T-helper 1 cell treated with Interleukin-12 subunit alpha and Interleukin-12 subunit beta and Interleukin-4 antibody, amounts not matched to agents 30 ng/mL and 1 ng/mL, for 36 hours (primary cell): ENCODE measurements around the gene TPRG1L. TPM values are rescaled to one million over a fixed set of nuclear protein-coding genes. Genes with fewer than 3 reads are reported as not detected.

ENCODE experiments used
- intact Hi-C: fragments of 100-400 bp; cut with micrococcal nuclease; formaldehyde crosslinking; loops from one replicate; pipeline ENCODE4 v1.15.1; 2024
- total RNA-seq: library from RNA; stranded (reverse); gene quantifications from 2 replicates; pipeline ENCODE4 v1.2.3, GENCODE V29; 2022

TPRG1L gene
- total RNA-seq, 1 donor from 2014 or later, result 17.1 TPM

DNA sequence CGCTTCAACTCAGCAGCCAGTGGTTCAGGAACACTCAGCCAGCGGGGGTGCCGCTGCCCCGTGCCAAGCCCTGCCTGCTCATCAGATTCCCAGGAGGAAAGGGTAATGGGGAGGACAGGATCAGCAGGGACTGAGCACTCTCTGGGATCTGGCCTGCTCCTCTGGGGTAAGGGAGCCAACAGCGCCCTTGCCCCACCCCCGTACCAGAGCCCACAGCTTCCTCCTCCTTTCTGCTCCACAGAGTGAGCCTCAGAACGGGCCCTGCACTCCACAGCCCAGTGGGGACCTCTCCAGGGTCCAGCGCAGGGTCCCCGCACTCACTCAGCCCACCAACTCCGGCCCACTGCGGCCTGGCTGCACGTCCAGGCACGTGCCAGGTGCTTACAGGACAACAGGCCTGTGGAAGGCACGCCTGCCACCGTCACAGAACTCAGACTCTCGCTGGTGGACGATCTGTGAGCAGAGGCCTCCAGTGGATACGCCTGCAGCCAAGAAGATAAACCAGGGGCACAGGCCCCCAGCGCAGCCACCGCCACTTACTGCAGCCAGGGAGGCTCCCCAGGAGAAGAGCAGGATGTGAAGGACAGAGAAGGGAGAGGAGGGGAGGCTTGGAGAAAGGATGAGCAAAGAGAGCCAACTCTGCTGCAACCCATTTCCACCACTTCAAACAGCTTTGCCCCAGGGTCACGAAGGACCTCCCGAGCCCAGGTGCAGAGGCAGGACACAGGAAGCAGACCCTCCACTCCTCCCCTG is 15.6 kb upstream of the TPRG1L start:
- intact Hi-C loops, result no loop called here

DNA sequence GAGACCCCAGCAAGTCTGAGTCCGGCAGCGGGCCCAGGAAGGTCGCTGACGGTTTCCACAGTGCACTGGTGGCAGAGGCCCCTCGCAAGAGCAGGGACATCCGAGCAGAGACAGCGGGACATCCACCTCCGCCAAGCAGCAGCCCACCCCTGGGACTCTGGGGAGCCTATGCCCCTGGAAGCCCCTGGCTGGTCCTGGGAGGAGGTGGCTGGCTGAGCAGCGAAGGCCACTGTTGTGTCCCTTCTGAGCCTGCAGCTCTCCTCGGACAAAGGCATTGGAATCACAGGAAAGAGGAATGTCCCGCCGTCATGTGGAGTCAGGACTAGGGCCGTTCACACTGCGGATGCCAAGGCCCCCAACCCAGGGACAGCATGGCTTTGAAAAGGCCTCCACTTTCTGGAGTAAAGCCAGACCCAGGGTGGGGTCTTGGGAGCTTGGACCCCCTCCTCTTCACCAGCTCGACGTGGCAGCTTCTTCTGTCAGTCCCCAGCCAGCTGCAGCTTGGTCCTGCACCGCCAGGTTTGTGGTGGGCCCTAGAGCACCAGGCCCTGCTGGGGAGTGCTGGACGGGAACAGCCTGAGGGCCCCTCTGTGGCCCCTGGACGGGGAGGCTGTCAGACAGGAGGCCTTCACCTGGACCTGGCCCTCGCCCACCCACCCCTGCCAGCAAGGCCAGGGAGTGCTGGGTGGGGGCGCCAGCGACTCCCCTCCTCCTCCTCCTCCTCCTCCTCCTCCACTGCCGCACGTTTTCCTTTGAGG is 14.9 kb upstream of the TPRG1L start:
- intact Hi-C loops, result no loop called here

DNA sequence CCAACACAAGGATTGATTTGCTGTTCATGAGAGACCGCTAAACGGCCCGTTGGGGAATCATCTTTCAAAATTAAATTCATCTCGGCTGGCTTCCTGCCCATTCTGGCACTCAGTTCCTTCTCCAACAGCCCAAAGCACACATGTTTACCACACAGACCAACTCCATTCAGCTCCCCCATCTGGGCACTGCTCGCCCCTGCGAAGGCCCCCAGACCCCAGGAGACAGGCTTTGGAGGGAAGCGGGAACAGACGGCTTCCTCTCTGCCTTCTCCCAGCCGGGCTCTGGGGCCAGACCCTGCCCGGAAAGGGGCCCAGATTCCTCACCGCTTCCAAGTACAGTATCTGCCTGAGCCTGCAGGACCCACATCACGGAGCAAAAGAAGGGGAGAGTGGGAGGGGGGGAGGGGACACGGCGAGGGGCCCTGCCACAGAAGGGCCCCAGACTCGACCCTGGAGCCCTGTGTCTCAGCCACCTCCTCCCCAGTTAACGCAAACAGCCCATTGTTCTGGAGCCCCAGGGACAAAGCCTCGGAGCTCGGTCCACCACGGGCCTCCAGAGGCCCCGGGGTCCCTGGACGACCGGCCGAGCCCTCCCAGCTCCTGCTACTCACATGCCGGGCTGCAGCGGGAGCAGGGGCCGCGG is 14.2 kb upstream of the TPRG1L start:
- intact Hi-C loops, result no loop called here

GRCh38 chr1:3611170-3612019 is 13.4 kb upstream of the TPRG1L start, which contains the start of gene MEGF6:
MEGF6 (minus strand) TSS chr1:3611508; CDS start chr1:3611268, 240 bp downstream.
- intact Hi-C loops, result no loop called here

- intact Hi-C loops, result no loop called here
Observed at GRCh38 chr1:3612123-3612522, 12.7 kb upstream of the TPRG1L start.

DNA sequence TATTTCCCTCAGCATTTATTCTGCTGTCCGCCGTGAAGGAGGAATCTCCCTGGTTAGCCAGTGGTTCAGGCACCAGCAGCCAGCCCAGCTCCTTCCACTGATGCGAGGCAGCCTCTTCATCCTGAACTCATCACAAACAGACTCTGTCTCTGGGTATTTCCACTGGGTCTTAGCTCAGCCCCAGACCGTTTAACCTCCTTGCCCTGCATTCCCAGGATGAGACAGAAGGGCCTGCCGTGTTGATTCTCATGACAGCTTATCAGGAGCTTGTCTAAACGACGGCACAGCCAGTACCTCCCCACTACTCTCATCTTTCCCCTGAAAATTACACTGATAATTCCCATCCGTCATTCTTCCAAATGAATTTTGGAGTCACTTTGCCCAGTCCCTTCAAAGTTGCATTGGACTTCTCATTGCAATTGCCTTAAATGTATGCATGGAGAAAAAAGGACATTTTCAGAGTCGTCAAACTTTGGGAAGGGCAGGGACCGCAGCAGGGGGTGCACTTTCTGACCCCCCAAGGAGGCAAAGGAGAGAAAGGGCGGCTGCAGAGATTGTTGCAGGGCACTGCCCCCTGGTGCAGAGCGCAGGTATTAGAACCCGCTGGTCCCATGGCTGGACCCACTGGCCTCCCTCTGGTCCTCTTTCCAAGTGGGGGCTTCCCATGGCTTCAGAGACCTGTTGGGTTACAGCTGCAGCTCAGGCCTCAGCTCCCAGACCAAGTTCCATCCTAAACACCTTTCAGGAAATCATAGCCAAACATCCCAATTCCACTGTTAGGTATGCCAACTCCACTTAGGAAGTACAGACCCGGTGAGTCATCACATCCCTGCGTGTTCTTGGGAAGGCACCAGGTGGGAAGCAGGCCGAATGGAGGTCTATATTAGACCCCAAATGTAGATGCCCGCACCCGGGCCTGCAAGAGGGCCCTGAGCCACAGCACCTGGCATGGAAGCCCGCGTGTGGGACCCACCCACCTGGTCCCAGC is 9.8 kb upstream of the TPRG1L start:
- intact Hi-C loops, result no loop called here

- intact Hi-C loops, result no loop called here
Observed at GRCh38 chr1:3616861-3617260, 8.0 kb upstream of the TPRG1L start.

- intact Hi-C loops, result no loop called here
Observed at GRCh38 chr1:3617806-3618345, 6.9 kb upstream of the TPRG1L start.

DNA sequence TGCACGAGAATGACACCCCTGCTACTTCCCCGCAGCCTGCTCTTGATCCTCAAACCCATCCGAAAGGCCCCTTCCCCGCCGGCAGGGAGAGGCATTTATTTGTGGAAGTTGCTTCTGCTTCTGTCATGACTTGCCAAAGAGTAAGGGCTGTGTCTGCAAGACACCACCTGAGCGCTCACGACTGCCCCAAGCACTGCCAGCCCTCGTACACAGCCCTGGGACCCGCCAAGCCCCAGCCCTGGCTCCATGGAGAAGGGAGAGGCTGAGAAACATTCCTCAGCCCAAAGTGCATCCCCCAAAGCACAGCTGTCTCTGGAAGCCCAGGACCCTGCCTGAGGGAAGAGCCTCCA is 6.3 kb upstream of the TPRG1L start:
- intact Hi-C loops, result no loop called here

GRCh38 chr1:3618881-3619671 is 5.7 kb upstream of the TPRG1L start:
- intact Hi-C loops, result loop anchor here (1.0 kb wide), 4 partner anchors 54 to 166 kb away; no protein-coding TSS in a partner anchor

- intact Hi-C loops, result loop anchor here (10.0 kb wide), 1 partner anchor 234 kb away; the partner anchor contains the start of genes CEP104 and DFFB
Observed at GRCh38 chr1:3620708-3621107, 4.1 kb upstream of the TPRG1L start.

DNA sequence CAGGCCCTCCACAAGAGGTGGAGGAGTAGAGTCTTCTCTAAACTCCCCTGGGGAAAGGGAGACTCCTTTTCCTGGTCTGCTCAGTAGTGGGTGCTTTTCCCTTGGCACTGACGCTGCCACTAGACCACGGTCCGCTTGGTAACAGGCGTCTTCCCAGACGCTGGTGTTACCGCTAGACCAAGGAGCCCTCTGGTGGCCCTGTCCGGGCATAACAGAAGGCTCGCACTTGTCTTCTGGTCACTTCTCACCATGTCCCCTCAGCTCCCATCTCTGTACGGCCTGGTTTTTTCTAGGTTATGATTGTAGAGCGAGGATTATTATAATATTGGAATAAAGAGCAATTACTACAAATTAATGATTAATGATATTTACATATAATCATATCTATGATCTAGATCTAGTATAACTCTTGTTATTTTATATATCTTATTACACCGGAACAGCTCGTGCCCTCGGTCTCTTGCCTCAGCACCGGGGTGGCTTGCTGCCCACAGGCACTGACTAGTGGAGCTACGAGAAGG is 3.6 kb upstream of the TPRG1L start:
- intact Hi-C loops, result loop anchor here (10.0 kb wide), 1 partner anchor 234 kb away; the partner anchor contains the start of genes CEP104 and DFFB

DNA sequence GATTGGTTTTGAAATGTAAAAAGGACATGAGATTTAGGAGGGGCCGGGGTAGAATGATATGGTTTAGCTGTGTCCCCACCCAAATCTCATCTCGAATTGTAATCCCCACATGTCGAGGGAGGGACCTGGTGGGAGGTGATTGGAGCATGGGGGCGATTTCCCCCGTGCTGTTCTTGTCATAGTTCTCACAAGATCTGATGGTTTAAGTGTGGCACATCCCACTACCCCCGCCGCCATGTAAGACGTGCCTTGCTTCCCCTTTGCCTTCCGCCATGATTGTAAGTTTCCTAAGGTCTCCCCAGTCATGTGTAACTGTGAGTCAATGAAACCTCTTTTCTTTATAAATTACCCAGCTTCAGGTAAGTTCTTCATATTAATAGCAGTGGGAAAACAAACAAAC is 2.7 kb upstream of the TPRG1L start:
- intact Hi-C loops, result loop anchor here (10.0 kb wide), 1 partner anchor 233 kb away; the partner anchor contains the start of genes CEP104 and DFFB

DNA sequence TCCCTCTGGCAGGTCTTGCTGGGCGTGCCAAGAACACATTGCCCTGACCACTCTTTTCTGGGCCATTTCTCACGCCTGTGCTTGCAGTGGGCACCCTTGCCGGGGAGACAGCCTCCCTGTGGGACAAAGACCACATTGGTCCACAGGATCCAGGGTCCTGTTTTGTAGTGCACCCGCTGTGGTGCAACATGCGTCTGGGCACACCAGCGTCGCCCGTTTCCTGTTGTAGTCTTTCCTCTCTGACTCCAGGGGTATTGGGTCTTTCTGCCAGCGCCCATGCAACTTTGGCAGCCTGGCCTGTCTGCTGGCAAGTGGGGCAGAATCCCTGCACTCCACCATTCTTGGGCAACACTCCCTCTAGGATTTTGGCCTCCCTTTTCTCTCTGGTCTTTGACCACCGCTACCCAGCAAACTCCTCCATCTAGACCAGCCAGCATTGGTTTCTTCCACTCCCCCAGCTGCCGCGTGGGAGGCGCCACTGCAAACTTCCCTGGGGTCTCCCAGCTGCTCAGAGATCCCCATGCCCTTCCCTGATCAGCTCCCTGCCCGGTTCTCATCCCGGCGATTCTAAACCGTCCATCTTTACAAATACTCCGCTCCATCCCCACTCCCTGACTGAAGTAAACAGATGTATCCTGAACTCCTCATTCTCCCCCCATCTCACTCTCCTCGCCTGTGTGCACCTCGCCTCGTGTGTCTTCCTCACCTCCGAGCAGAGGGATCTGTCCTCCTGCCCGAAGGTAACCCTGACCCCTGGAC is 1.2 kb upstream of the TPRG1L start:
- intact Hi-C loops, result loop anchor here (1.0 to 10.0 kb wide), 7 partner anchors 27 to 277 kb away; partner anchors contain the start of genes C1orf174, CEP104, DFFB and LRRC47

DNA sequence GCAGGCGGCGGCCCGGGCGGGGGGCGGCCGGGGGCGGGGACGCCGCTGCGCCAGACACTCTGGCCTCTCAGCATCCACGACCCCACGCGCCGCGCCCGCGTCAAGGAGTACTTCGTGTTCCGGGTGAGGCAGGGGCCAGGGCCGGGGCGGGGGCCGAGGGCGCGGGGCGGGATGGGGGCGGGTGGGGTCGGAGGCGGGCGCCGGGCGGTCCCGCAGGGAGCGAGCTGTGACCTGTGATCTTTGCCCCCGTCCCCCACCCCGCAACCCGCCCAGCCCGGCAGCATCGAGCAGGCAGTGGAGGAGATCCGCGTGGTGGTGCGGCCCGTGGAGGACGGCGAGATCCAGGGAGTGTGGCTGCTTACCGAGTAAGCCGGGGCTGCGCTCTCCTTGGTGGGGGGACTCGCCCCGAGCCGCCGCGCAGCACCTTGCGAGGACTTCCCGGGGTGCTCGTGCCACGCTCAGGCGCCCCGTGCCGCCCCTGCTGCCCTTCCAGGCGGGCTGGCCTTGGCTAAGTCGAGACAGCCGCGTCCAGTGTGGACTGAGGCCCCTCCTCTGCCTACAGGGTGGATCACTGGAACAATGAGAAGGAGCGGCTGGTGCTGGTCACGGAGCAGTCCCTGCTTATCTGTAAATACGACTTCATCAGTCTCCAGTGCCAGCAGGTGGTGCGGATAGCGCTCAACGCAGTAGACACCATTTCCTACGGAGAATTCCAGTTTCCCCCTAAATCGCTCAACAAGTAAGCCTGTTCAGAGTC is 514 bp downstream of the TPRG1L start:
- intact Hi-C loops, result loop anchor here (2.0 to 10.0 kb wide), 4 partner anchors 147 to 1038 kb away; partner anchors contain the start of genes C1orf174, CEP104, DFFB and PRXL2B

- intact Hi-C loops, result loop anchor here (5.0 to 10.0 kb wide), 2 partner anchors 229 to 1039 kb away; partner anchors contain the start of genes CEP104, DFFB and PRXL2B
Observed at GRCh38 chr1:3626025-3626424, 1.2 kb downstream of the TPRG1L start.
